HG03103 (cell line): ENCODE results near the gene KLK8.

Experiments
- ATAC-seq: cut with Tn5 transposase; IDR thresholded peaks from one replicate; pipeline ENCODE4 v1.9.1; 2021; ENCODE audit warnings: low read depth; ENCODE audit not compliant: unreplicated experiment

The KLK8 gene

GRCh38 chr19:51018745-51019543 is 17.5 kb upstream of the KLK8 start:
- ATAC-seq, result no peak

GRCh38 chr19:51016798-51017683 is 15.6 kb upstream of the KLK8 start:
- no peak for ATAC-seq

- ATAC-seq, result no peak
Measured at GRCh38 chr19:51015691-51016267, 14.4 kb upstream of the KLK8 start.

- no peak for ATAC-seq
Measured at GRCh38 chr19:51014242-51014641, 12.8 kb upstream of the KLK8 start.

- no peak for ATAC-seq
Measured at GRCh38 chr19:51012661-51013190, 11.3 kb upstream of the KLK8 start.

GRCh38 chr19:51010066-51010795 is 8.8 kb upstream of the KLK8 start:
- no peak for ATAC-seq

GRCh38 chr19:51009061-51009891 is 7.9 kb upstream of the KLK8 start:
- ATAC-seq, result no peak

- no peak for ATAC-seq
Measured at GRCh38 chr19:51007488-51007887, 6.1 kb upstream of the KLK8 start.

- no peak for ATAC-seq
Measured at GRCh38 chr19:51006406-51006805, 5.0 kb upstream of the KLK8 start.

- no peak for ATAC-seq
Measured at GRCh38 chr19:51005248-51005647, 3.8 kb upstream of the KLK8 start.

GRCh38 chr19:51003316-51003715 is 1.9 kb upstream of the KLK8 start:
- ATAC-seq, result no peak

- no peak for ATAC-seq
Measured at GRCh38 chr19:51002542-51003311, 1.3 kb upstream of the KLK8 start.

GRCh38 chr19:51002089-51002532 is 707 bp upstream of the KLK8 start:
- ATAC-seq, result no peak

- ATAC-seq, result no peak
Measured at GRCh38 chr19:51000981-51001380, 423 bp downstream of the KLK8 start.

- no peak for ATAC-seq
Measured at GRCh38 chr19:51000426-51000825, 978 bp downstream of the KLK8 start.

GRCh38 chr19:50998686-50999085 is 2.7 kb downstream of the KLK8 start:
- ATAC-seq, result no peak

GRCh38 chr19:50998061-50998460 is 3.3 kb downstream of the KLK8 start:
- no peak for ATAC-seq

- ATAC-seq, result no peak
Measured at GRCh38 chr19:50994129-50994528, 7.3 kb downstream of the KLK8 start.

GRCh38 chr19:50992666-50993035 is 8.8 kb downstream of the KLK8 start:
- ATAC-seq, result no peak
